LNCAP (cell line): ENCODE data around the gene SEMA5B.

Experiments used
- CTCF ChIP-seq: fragments of 450-650 bp; IDR thresholded peaks from 2 replicates; pipeline ENCODE4 v1.5.1; 2017; ENCODE audit warnings: mild to moderate bottlenecking

Gene SEMA5B

GRCh38 chr3:123071146-123071545 is 43.6 kb upstream of the SEMA5B start:
- no peak for TF ChIP-seq CTCF

- no peak for TF ChIP-seq CTCF
These were observed 42.9 kb upstream of the SEMA5B start for GRCh38 chr3:123070510-123070909.

- TF ChIP-seq CTCF: no peak; the same call in 1 of the 2 replicates
These were observed 41.2 kb upstream of the SEMA5B start for GRCh38 chr3:123068601-123069381.

GRCh38 chr3:123067689-123068600 is 40.4 kb upstream of the SEMA5B start:
- no peak for TF ChIP-seq CTCF

GRCh38 chr3:123066896-123067688 is 39.5 kb upstream of the SEMA5B start, which contains the start of gene PDIA5:
TSS of gene PDIA5 (plus strand) at chr3:123067025. CDS start at chr3:123067165, 140 bp downstream.
- no peak for TF ChIP-seq CTCF

- TF ChIP-seq CTCF: no peak
These were observed 39.0 kb upstream of the SEMA5B start for GRCh38 chr3:123066599-123066895.

- no peak for TF ChIP-seq CTCF
These were observed 37.4 kb upstream of the SEMA5B start for GRCh38 chr3:123064914-123065313.
